ENCODE data around the gene ACAD9. TPM values are rescaled to one million over a fixed set of nuclear protein-coding genes. Genes with fewer than 3 reads are reported as not detected.
"Not testable (repeated sequence)": the region's sequence is repeated elsewhere in the genome, so short reads cannot be mapped to it uniquely, and the experiment has no call there.

Gene ACAD9
- total and polyA plus RNA-seq, 5 donors: 31.1 to 42.4 (median 35.4) TPM

DNA sequence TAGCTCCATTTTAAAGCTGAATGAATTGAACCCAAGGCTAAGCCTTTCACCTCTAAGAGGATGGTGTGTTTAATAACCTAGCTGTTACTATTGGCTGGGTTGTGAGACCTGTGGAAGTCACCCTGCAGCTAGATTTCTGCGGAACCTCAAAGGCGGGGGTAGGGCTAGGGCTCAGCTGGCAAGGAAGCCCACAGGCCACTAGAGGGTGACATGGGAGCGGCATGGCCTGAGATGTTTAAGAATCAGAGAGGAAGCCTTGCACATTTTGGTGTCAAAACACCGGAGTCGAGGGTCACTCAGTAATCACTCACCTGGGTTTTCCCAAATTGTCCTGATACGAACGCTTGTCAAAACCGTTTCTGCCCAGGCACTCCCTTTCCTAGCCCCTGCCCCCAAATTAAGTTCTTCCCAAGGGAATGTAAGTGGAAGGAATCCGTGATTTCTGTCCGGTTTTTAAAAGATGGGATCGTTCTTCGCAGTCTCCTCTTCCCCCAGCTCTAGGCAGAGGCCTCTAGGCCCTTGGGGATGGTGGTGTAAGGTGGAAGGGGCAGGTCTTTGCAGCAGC is 3.8 kb upstream of the ACAD9 start:
- H3K9me3 ChIP-seq (ENCODE audit: control insufficient read depth, low read length): no peaks in the 10 kb centered on the region
- no peak overlapping the region for H3K4me3 ChIP-seq (ENCODE audit: low read length)
- H3K4me1 ChIP-seq (ENCODE audit: control insufficient read depth, insufficient read depth, low read length): peaks cover 4% of the 10 kb centered on the region
- peak overlapping the region; percentile 20 for H3K27ac ChIP-seq (ENCODE audit: low read length)
- WGBS: 41% methylated on average over 12 of the region's 12 CpGs
- peak in 1 of 3 donors; percentile 36 for DNase-seq
- no peaks in the 10 kb centered on the region for H3K27me3 ChIP-seq (ENCODE audit: control insufficient read depth, insufficient read depth)
- intact Hi-C loops (cut with DNase I): no loop called here
- ATAC-seq: no peak

DNA sequence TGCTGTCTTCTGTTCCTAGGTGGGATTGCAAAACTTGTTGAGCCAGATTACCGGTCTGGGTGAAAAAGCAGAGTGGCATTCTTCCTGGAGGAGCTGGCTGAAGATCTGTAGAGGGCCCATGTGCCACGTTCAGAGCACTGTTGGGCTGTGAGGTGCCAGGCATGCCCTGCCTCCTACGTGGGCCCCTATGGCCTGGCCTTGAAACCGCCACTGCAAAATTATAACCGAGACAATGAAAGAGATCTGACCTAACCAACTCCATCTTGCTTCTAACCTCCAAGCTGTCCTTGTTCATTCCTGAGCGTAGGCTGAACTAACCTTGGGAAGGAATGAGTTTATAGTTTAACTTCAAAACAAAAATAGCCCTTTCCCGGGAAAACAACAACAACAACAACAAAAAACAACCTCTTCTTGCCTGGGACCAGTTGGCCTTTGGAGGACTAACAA is 1.4 kb upstream of the ACAD9 start:
- DNase-seq (no peak), ATAC-seq (no peak)
- Histone ChIP-seq H3K9me3 (ENCODE audit: control insufficient read depth, low read length) (no peaks in the 10 kb centered on the region), H3K27me3 (ENCODE audit: control insufficient read depth, insufficient read depth) (no peaks in the 10 kb centered on the region), H3K4me1 (ENCODE audit: control insufficient read depth, insufficient read depth, low read length) (peaks cover 4% of the 10 kb centered on the region), H3K27ac (ENCODE audit: low read length) (peak overlapping the region; percentile 97), H3K4me3 (ENCODE audit: low read length) (peak overlapping the region; percentile 57)
- 79% methylated on average over 7 of the region's 7 CpGs for WGBS
- intact Hi-C loops (cut with DNase I): no loop called here

DNA sequence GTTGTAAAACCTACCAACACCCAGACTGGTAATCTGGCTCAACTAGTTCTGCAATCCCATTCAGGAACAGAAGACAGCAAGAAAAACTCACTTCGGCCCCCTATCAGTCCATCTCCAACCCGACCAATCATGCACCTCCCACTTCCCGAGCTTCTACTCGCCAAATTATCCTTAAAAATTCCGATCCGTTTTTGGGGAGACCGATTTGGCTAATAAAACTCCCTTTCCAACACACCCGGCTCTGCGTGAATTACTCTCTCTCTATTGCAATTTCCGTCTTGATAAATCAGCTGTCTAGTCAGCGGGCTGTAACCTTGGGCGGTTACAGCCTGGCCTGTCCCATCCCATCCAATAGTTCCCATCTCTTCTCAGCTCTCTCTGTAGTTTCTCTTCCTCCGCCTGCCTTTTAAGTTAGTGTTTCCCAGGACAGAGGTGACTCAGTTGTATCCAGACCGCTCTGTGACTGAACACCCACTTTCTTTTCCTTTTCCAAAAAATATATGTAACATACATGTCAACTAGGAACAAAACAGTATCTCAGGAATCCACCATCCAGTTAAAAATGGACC is 780 bp upstream of the ACAD9 start:
- peaks cover 4% of the 10 kb centered on the region for H3K4me1 ChIP-seq (ENCODE audit: control insufficient read depth, insufficient read depth, low read length)
- peak overlapping the region; percentile 57 for H3K4me3 ChIP-seq (ENCODE audit: low read length)
- no peak for DNase-seq
- H3K27me3 ChIP-seq (ENCODE audit: control insufficient read depth, insufficient read depth): no peaks in the 10 kb centered on the region
- peak overlapping the region; percentile 97 for H3K27ac ChIP-seq (ENCODE audit: low read length)
- ATAC-seq: peak; percentile 54 to 68
- no peaks in the 10 kb centered on the region for H3K9me3 ChIP-seq (ENCODE audit: control insufficient read depth, low read length)
- intact Hi-C loops (cut with DNase I): no loop called here
- WGBS: under 1% methylated on average over 14 of the region's 14 CpGs

DNA sequence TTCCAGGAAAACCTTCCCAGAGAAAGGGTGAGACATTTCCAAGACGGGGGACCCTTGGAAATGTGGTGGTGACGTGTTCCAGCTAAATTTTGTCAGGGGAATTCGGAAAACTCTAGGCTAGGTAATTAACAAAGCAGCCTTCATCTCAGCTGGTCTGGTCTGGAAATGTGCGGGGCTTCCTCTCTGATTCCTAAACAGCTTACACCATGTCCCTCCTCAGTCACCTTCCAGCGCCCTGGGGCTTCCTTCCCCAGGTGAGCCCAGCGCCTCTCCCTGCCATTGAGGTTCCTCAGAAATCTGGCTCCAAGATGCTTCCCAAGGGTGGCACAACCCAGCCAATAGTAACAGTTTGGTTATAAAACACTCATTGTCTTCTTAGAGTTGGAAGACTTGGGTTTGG is 571 bp downstream of the ACAD9 start:
- Histone ChIP-seq H3K9me3 (ENCODE audit: control insufficient read depth, low read length) (no peaks in the 10 kb centered on the region), H3K27ac (ENCODE audit: low read length) (peak overlapping the region; percentile 83), H3K4me1 (ENCODE audit: control insufficient read depth, insufficient read depth, low read length) (peaks cover 4% of the 10 kb centered on the region), H3K4me3 (ENCODE audit: low read length) (peak overlapping the region; percentile 57), H3K27me3 (ENCODE audit: control insufficient read depth, insufficient read depth) (no peaks in the 10 kb centered on the region)
- ATAC-seq (no peak), DNase-seq (no peak)
- intact Hi-C loops (cut with DNase I): no loop called here
- 2% methylated on average over 6 of the region's 6 CpGs for WGBS

DNA sequence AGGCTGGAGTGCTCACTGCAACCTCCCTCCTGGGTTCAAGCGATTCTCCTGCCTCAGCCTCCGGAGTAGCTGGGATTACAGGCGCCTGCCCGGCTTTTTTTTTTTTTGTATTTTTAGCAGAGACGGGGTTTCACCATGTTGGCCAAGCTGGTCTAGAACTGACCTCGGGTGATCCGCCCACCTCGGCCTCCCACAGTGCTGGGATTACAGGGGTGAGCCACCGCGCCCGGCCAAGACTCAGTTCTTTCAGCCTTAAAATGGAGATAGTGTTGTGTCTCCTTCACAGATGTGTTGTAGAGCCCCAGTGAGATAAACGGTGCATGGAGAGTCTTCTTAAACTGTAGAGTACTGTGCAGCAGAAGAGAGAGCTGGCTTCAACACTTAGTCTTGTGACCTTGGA is 1.0 kb downstream of the ACAD9 start:
- intact Hi-C loops (cut with DNase I); H3K9me3 ChIP-seq (ENCODE audit: control insufficient read depth, low read length); H3K4me1 ChIP-seq (ENCODE audit: control insufficient read depth, insufficient read depth, low read length); H3K4me3 ChIP-seq (ENCODE audit: low read length); H3K27me3 ChIP-seq (ENCODE audit: control insufficient read depth, insufficient read depth); ATAC-seq; H3K27ac ChIP-seq (ENCODE audit: low read length); DNase-seq: not testable (repeated sequence)
- WGBS: 73% methylated on average over 12 of the region's 12 CpGs

DNA sequence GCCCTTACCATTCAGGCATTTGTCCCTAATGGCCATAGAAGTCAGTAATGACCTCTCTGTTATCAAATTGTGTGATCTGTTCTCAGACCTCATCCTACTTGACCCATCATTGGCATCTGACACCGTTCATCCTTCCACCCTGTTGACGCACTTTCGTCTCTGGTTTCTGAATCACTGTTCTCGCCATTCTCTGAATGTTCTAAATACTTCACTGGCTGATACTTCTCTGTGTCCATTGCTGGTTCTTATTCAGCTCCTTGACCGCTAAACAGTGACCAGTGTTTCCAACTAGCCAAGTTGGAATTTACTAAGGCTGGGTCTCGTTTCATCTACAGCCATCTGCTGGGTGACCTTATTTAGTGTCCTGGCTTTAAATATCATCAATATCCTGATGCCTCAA is 2.2 kb downstream of the ACAD9 start:
- intact Hi-C loops (cut with DNase I): no loop called here
- Histone ChIP-seq H3K27ac (ENCODE audit: low read length) (no peak overlapping the region), H3K4me3 (ENCODE audit: low read length) (no peak overlapping the region), H3K9me3 (ENCODE audit: control insufficient read depth, low read length) (no peaks in the 10 kb centered on the region), H3K27me3 (ENCODE audit: control insufficient read depth, insufficient read depth) (no peaks in the 10 kb centered on the region), H3K4me1 (ENCODE audit: control insufficient read depth, insufficient read depth, low read length) (peaks cover 4% of the 10 kb centered on the region)
- no peak for DNase-seq
- 85% methylated on average over 6 of the region's 6 CpGs for WGBS
- ATAC-seq: no peak

DNA sequence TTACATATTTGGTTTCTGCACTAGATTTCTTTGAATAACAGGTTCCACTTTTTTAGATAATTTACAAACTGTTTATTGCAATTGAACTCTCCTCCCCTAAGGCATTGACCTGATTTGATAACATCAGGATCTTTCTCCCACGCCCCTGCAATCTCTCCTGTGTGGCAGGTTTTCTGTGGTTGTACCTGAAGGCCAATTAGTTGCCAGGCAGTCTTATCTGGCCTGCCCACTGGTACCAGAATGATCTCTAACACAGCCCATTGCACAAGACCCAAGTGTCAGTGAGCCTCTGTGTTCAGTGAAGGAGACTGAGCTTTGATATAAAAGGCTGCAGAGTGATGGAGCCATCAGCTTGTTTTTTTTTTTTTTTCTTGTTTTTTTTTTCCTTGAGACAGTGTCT is 3.3 kb downstream of the ACAD9 start:
- H3K27ac ChIP-seq (ENCODE audit: low read length): no peak overlapping the region
- H3K4me3 ChIP-seq (ENCODE audit: low read length): no peak overlapping the region
- ATAC-seq (no peak), DNase-seq (no peak)
- H3K27me3 ChIP-seq (ENCODE audit: control insufficient read depth, insufficient read depth): no peaks in the 10 kb centered on the region
- H3K4me1 ChIP-seq (ENCODE audit: control insufficient read depth, insufficient read depth, low read length): peaks cover 4% of the 10 kb centered on the region
- WGBS: 84% methylated on average over 1 of the region's 1 CpG
- intact Hi-C loops (cut with DNase I): no loop called here
- H3K9me3 ChIP-seq (ENCODE audit: control insufficient read depth, low read length): no peaks in the 10 kb centered on the region

DNA sequence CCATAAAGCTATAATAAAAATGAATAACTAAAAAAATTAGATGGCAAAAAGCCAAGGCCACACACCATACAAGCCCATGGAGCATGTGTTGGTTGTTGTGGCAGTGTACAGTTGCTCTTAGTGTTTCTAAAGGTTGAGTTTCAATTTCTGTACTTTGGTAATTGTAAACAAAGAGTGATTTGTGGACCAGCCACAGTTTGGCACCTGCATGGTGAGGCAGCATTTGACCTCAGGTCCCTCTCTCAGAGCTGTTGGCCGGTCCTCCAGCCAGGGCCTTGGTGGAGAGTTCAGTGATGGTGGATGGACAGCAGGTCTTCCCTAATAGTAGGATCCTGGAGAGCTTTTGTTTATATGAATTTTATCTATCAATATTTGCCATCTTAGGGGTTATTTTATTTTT is 5.6 kb downstream of the ACAD9 start:
- no peaks in the 10 kb centered on the region for H3K27me3 ChIP-seq (ENCODE audit: control insufficient read depth, insufficient read depth)
- no peaks in the 10 kb centered on the region for H3K4me1 ChIP-seq (ENCODE audit: control insufficient read depth, insufficient read depth, low read length)
- H3K9me3 ChIP-seq (ENCODE audit: control insufficient read depth, low read length): no peaks in the 10 kb centered on the region
- 98% methylated on average over 1 of the region's 1 CpG for WGBS
- DNase-seq: no peak
- intact Hi-C loops (cut with DNase I): no loop called here
- H3K4me3 ChIP-seq (ENCODE audit: low read length): no peak overlapping the region
- H3K27ac ChIP-seq (ENCODE audit: low read length): no peak overlapping the region
- no peak for ATAC-seq

DNA sequence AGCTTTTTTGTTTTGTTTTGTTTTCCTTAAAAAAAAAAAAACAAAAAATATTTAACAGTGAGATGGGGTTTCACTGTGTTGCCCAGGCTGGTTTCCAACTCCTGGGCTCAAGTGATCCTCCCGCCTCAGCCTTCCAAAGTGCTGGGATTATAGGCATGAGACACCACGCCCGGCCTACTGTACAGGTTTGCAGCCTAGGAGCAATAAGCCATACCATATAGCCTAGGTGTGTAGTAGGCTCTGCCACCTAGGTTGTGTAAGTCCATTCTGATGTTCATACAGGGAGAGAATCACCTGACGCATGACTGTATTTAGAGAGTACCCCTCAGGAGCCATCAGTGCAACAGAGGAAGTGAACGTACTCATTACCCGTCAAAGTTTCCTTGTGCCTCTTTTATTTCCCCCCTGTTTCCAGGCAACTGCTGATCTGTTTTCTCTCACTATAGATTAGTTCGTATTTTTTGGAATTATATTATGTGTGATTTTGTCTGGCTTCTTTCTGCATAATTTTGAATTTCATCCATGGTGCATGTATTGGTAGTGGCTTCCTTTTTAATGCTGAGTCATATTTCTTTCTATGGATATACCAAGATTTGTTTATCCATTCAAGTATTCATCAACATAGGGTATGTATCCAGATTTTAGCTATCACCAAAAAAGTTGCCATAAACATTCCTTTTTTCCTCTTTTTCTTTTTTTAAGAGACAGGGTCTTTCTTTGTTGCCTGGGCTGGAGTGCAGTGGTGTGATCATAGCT is 9.9 kb downstream of the ACAD9 start:
- DNase-seq (no peak), ATAC-seq (no peak)
- no peak overlapping the region for H3K27ac ChIP-seq (ENCODE audit: low read length)
- H3K4me3 ChIP-seq (ENCODE audit: low read length): no peak overlapping the region
- intact Hi-C loops (cut with DNase I): no loop called here
- H3K4me1 ChIP-seq (ENCODE audit: control insufficient read depth, insufficient read depth, low read length): no peaks in the 10 kb centered on the region
- H3K9me3 ChIP-seq (ENCODE audit: control insufficient read depth, low read length): no peaks in the 10 kb centered on the region
- 90% methylated on average over 7 of the region's 7 CpGs for WGBS
- no peaks in the 10 kb centered on the region for H3K27me3 ChIP-seq (ENCODE audit: control insufficient read depth, insufficient read depth)

DNA sequence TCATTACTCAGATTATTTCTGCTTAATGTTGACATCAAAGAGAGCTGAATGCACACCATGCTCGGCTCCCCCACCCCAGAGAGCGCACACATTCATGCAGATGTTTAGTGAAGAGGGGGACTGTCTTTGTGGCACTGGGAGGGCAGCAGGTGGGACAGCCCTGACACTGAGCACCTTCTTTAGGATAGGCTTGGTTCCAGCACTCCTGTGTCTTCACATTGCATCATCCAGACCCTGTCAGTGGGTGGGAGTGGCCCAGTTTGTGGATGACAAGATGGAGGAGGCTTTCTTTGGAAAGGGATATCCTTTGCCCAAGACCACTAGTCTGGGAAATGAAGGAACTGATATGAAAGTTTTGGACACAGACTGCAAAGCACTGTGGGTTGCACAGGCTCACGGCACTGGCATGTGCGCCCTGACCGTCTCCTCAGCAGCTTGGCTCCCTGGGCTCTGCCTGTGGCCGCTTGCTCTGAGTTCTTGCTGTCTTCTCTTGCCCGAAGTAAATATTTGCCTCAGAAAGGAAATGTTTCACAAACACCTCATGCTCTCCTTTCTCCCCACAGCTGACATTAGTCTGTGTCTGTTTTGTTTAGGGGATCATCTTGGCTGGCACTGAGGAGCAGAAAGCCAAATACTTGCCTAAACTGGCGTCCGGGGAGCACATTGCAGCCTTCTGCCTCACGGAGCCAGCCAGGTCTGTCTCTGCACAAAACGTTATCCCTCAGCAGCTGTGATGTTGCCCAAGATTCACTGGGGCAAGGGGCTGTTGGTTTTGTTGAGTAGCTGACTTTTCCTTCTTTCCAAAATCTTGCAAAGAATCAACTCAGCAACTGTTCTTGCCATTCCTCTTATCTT is 16.6 kb downstream of the ACAD9 start:
- Histone ChIP-seq H3K9me3 (ENCODE audit: control insufficient read depth, low read length) (no peaks in the 10 kb centered on the region), H3K4me3 (ENCODE audit: low read length) (no peak overlapping the region), H3K27me3 (ENCODE audit: control insufficient read depth, insufficient read depth) (no peaks in the 10 kb centered on the region), H3K27ac (ENCODE audit: low read length) (no peak overlapping the region), H3K4me1 (ENCODE audit: control insufficient read depth, insufficient read depth, low read length) (no peaks in the 10 kb centered on the region)
- WGBS: 83% methylated on average over 11 of the region's 11 CpGs
- no peak for DNase-seq
- intact Hi-C loops (cut with DNase I): no loop called here
- no peak for ATAC-seq

DNA sequence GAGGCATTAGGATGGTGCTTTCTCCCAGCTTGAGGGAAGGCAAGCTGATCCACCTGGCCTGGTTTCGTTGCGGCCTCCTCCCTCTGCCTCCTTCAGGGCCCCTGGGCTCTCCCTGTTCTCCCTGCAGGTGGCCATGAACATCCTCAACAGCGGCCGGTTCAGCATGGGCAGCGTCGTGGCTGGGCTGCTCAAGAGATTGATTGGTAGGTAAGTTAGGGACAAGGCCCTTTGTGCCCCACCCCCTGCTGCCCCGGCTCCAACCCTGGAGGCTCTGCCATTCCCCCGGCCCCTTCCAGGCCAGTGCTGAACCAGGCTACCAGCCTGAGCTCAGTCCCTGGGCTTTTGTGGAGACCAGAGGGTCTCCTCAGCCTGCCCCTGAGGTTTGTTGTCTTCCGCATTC is 23.0 kb downstream of the ACAD9 start:
- ATAC-seq (no peak), DNase-seq (no peak)
- intact Hi-C loops (cut with DNase I): no loop called here
- H3K4me3 ChIP-seq (ENCODE audit: low read length): no peak overlapping the region
- WGBS: 94% methylated on average over 9 of the region's 9 CpGs
- H3K4me1 ChIP-seq (ENCODE audit: control insufficient read depth, insufficient read depth, low read length): no peaks in the 10 kb centered on the region
- no peaks in the 10 kb centered on the region for H3K9me3 ChIP-seq (ENCODE audit: control insufficient read depth, low read length)
- H3K27ac ChIP-seq (ENCODE audit: low read length): no peak overlapping the region
- no peaks in the 10 kb centered on the region for H3K27me3 ChIP-seq (ENCODE audit: control insufficient read depth, insufficient read depth)

All from right cardiac atrium (tissue), 5 donors.